Loucy (cell line): ENCODE measurements around the gene GNAT1.

Experiments used
- H2AFZ ChIP-seq: fragments of 200-600 bp; sonication (generic); 2 replicates; pipeline ENCODE4 v1.6.0; 2016; ENCODE audit warnings: antibody characterized with exemption, mild to moderate bottlenecking, low read length, moderate library complexity
- H3F3A ChIP-seq: fragments of 200-600 bp; 2 replicates; pipeline ENCODE4 v1.6.0; 2016; ENCODE audit warnings: antibody characterized with exemption, low read depth, mild to moderate bottlenecking
- H3K27me3 ChIP-seq: fragments of 200-600 bp; sonication (generic); 2 replicates; pipeline ENCODE4 v1.6.1; 2014; ENCODE audit warnings: low read length, mild to moderate bottlenecking; ENCODE audit not compliant: insufficient read depth, poor library complexity, severe bottlenecking
- H3K36me3 ChIP-seq: fragments of 200-600 bp; sonication (generic); 2 replicates; pipeline ENCODE4 v1.6.1; 2016; ENCODE audit warnings: low read length; ENCODE audit not compliant: insufficient read depth
- H3K4me1 ChIP-seq: fragments of 200-600 bp; sonication (generic); 2 replicates; pipeline ENCODE4 v1.5.1; 2014; ENCODE audit warnings: low read length, mild to moderate bottlenecking; ENCODE audit not compliant: insufficient read depth, poor library complexity, severe bottlenecking
- H3K4me2 ChIP-seq: fragments of 200-600 bp; sonication (generic); 2 replicates; pipeline ENCODE4 v1.6.0; 2014; ENCODE audit warnings: antibody characterized with exemption, low read length, low read depth, mild to moderate bottlenecking; ENCODE audit not compliant: poor library complexity, severe bottlenecking
- H3K4me3 ChIP-seq: fragments of 200-600 bp; sonication (generic); 2 replicates; pipeline ENCODE4 v1.5.1; 2014; ENCODE audit warnings: low read length, mild to moderate bottlenecking, mixed read lengths; ENCODE audit not compliant: poor library complexity, severe bottlenecking
- H3K79me2 ChIP-seq: fragments of 200-600 bp; sonication (generic); 2 replicates; pipeline ENCODE4 v1.6.1; 2014; ENCODE audit warnings: low read length; ENCODE audit not compliant: insufficient read depth
- H3K9ac ChIP-seq: fragments of 200-600 bp; sonication (generic); 2 replicates; pipeline ENCODE4 v1.6.0; 2014; ENCODE audit warnings: mild to moderate bottlenecking, low read depth, low read length, moderate library complexity; ENCODE audit not compliant: poor library complexity, severe bottlenecking
- H3K9me2 ChIP-seq: fragments of 200-600 bp; sonication (generic); replicated peaks from 2 replicates; pipeline ENCODE4 v1.6.1; 2016; ENCODE audit warnings: low read depth, low read length, mixed read lengths
- H3K9me3 ChIP-seq: fragments of 200-600 bp; sonication (generic); 2 replicates; pipeline ENCODE4 v1.6.1; 2014; ENCODE audit warnings: mild to moderate bottlenecking, antibody characterized with exemption, low read length, low read depth; ENCODE audit not compliant: insufficient read depth
- H4K20me1 ChIP-seq: fragments of 200-600 bp; sonication (generic); 2 replicates; pipeline ENCODE4 v1.6.0; 2014; ENCODE audit warnings: antibody characterized with exemption, low read length, mild to moderate bottlenecking; ENCODE audit not compliant: insufficient read depth, poor library complexity, severe bottlenecking
- EZH2phosphoT487 ChIP-seq: fragments of 200-600 bp; IDR thresholded peaks from 2 replicates; pipeline ENCODE4 v1.6.1; 2018; ENCODE audit warnings: antibody characterized with exemption, mild to moderate bottlenecking, moderate library complexity, borderline replicate concordance
- TF ChIP-seq, protein P1 (sequence below): fragments of 200-600 bp; sonication (generic); conservative IDR thresholded peaks from 2 replicates; pipeline ENCODE4 v1.5.1; 2014; ENCODE audit warnings: mild to moderate bottlenecking, antibody characterized with exemption, low read length

GNAT1 gene

GRCh38 chr3:50238549-50239026, 47.2 kb downstream of the GNAT1 start:
- peak overlapping the region; percentile 99 for H3K4me2 ChIP-seq
- H3K9me2 ChIP-seq, result no peaks in the 10 kb centered on the region
- TF ChIP-seq, protein P1, sequence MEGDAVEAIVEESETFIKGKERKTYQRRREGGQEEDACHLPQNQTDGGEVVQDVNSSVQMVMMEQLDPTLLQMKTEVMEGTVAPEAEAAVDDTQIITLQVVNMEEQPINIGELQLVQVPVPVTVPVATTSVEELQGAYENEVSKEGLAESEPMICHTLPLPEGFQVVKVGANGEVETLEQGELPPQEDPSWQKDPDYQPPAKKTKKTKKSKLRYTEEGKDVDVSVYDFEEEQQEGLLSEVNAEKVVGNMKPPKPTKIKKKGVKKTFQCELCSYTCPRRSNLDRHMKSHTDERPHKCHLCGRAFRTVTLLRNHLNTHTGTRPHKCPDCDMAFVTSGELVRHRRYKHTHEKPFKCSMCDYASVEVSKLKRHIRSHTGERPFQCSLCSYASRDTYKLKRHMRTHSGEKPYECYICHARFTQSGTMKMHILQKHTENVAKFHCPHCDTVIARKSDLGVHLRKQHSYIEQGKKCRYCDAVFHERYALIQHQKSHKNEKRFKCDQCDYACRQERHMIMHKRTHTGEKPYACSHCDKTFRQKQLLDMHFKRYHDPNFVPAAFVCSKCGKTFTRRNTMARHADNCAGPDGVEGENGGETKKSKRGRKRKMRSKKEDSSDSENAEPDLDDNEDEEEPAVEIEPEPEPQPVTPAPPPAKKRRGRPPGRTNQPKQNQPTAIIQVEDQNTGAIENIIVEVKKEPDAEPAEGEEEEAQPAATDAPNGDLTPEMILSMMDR, result no peak
- TF ChIP-seq EZH2phosphoT487, result no peak
- peaks cover 56% of the 10 kb centered on the region for H3K4me1 ChIP-seq
- H2AFZ ChIP-seq, result no peak overlapping the region
- H4K20me1 ChIP-seq, result peaks cover 67% of the 10 kb centered on the region
- H3K9me3 ChIP-seq, result no peaks in the 10 kb centered on the region
- peaks cover 2% of the 10 kb centered on the region; the same call in 1 of the 2 replicates for H3F3A ChIP-seq
- peaks cover 4% of the 10 kb centered on the region; the same call in 1 of the 2 replicates for H3K36me3 ChIP-seq
- peaks cover 5% of the 10 kb centered on the region for H3K27me3 ChIP-seq
- H3K4me3 ChIP-seq, result peak overlapping the region; percentile 88
- H3K9ac ChIP-seq, result peak overlapping the region; percentile 95
- H3K79me2 ChIP-seq, result peaks cover 79% of the 10 kb centered on the region

- no peak overlapping the region for H2AFZ ChIP-seq
- peaks cover 78% of the 10 kb centered on the region for H4K20me1 ChIP-seq
- peaks cover 3% of the 10 kb centered on the region; the same call in 1 of the 2 replicates for H3F3A ChIP-seq
- peaks cover 57% of the 10 kb centered on the region for H3K4me1 ChIP-seq
- peak overlapping the region; percentile 99 for H3K4me2 ChIP-seq
- peaks cover 87% of the 10 kb centered on the region for H3K79me2 ChIP-seq
- H3K9me2 ChIP-seq, result no peaks in the 10 kb centered on the region
- peak overlapping the region; percentile 95 for H3K9ac ChIP-seq
- peaks cover 5% of the 10 kb centered on the region for H3K27me3 ChIP-seq
- H3K4me3 ChIP-seq, result peak overlapping the region; percentile 88
- H3K36me3 ChIP-seq, result peaks cover 9% of the 10 kb centered on the region; the same call in 1 of the 2 replicates
- H3K9me3 ChIP-seq, result no peaks in the 10 kb centered on the region
- TF ChIP-seq, protein P1, result no peak
- no peak for TF ChIP-seq EZH2phosphoT487
These were observed 48.2 kb downstream of the GNAT1 start for GRCh38 chr3:50239649-50240048.

DNA sequence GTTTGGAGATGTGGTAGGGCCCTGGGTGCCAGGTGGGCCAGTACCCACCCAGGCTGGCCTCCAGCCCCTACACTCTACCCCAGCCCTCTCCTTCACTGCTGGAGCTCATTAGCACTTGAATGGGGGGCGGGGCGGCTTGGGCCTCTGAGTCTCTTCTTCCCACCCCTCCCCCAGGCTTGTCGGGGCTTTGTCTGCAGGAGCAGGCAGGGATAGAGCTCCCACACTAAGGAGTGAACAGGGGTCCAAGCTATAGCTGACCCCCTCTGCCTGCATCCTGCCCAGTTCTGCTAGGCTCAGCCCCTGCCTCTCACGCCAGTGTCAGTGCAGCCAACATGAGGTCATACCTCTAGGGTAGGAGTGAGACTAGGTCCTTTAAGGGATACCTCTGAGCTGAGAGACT, 49.8 kb downstream of the GNAT1 start:
- Histone ChIP-seq H3K9ac (peak overlapping the region; percentile 56), H2AFZ (no peak overlapping the region), H4K20me1 (peaks cover 90% of the 10 kb centered on the region), H3K4me1 (peaks cover 57% of the 10 kb centered on the region), H3K27me3 (peaks cover 5% of the 10 kb centered on the region), H3K36me3 (peaks cover 9% of the 10 kb centered on the region; the same call in 1 of the 2 replicates), H3K9me2 (no peaks in the 10 kb centered on the region), H3K9me3 (no peaks in the 10 kb centered on the region), H3K79me2 (peaks cover 96% of the 10 kb centered on the region), H3K4me3 (peak overlapping the region; percentile 32), H3K4me2 (peak overlapping the region; percentile 99), H3F3A (peaks cover 3% of the 10 kb centered on the region; the same call in 1 of the 2 replicates)
- TF ChIP-seq, protein P1, result no peak
